Psoas muscle (tissue), 8 donors: ENCODE measurements around the gene BTBD19. TPM values are rescaled to one million over a fixed set of nuclear protein-coding genes. Genes with fewer than 3 reads are reported as not detected.

Source experiments
- ATAC-seq, 4 donors: fragments of 200-7000 bp; cut with Tn5 transposase; one replicate each; pipeline ENCODE4 v1.9.1; 2020; ENCODE audit warnings: moderate library complexity in 3 of 4, mild to moderate bottlenecking in 2 of 4
- DNase-seq, 2 donors: peaks; one replicate each; pipeline ENCODE4 v3.0.0-alpha.2; 2020
- H3K27ac ChIP-seq: fragments of 200-600 bp; one replicate; pipeline ENCODE4 v1.8.0; 2022
- H3K27me3 ChIP-seq, 3 donors: fragments of 200-600 bp in 1 of 3; one replicate each; pipeline versions ENCODE4 v1.6.1 to v1.8.0; 2013 to 2022; ENCODE audit warnings: low read length in 2 of 3, mild to moderate bottlenecking in 2 of 3, moderate library complexity in 1 of 3; ENCODE audit not compliant: insufficient read depth in 3 of 3
- H3K36me3 ChIP-seq, 2 donors: fragments of 200-600 bp in 1 of 2; one replicate each; pipeline versions ENCODE4 v1.6.1 to v1.8.0; 2013 to 2022; ENCODE audit warnings: low read depth in 1 of 2, mild to moderate bottlenecking in 1 of 2, moderate library complexity in 1 of 2; ENCODE audit not compliant: insufficient read depth in 1 of 2
- H3K4me1 ChIP-seq: fragments of 200-600 bp; one replicate; pipeline ENCODE4 v1.8.0; 2022
- H3K4me3 ChIP-seq: fragments of 200-600 bp; one replicate; pipeline ENCODE4 v1.8.0; 2022; ENCODE audit warnings: mild to moderate bottlenecking
- H3K9me3 ChIP-seq: fragments of 200-600 bp; one replicate; pipeline ENCODE4 v1.8.0; 2022
- CTCF ChIP-seq: fragments of 200-600 bp; IDR thresholded peaks from one replicate; pipeline ENCODE4 v1.8.0; 2022; ENCODE audit warnings: antibody characterized with exemption
- WGBS, 3 donors: extraction: QIAGEN DNeasy Blood & Tissue Kit; methylation state at CpG; one replicate each; pipeline versions ENCODE4 v1.1.6 to v1.1.7; 2013; 5-methylcytosine and 5-hydroxymethylcytosine counted together
- intact Hi-C, 2 donors: fragments of 100-400 bp; cut with DNase I; formaldehyde crosslinking; loops; one replicate each; pipeline versions ENCODE4 v1.11.0 to v1.14.2; 2022
- polyA plus RNA-seq, 3 donors: library from polyadenylated mRNA; stranded (reverse); fragments of 200-250 nt; gene quantifications; one replicate each; pipeline ENCODE4 v1.2.3, GENCODE V29; 2013
- total RNA-seq, 4 donors: library from RNA; stranded (reverse); fragmentation: NEBNext Ultra II Directional in 2 of 4; extraction: Animal tissue kit (Norgen Biotek cat#: 25700) in 2 of 4; gene quantifications; one replicate each; pipeline versions ENCODE4 v1.2.1 to v1.2.4, GENCODE V29; 2021 to 2023
- donor health status: healthy with polysubstance abuse.
- donor health status: DM: no; HTN: no; CAD: no; lungs with moderate emphysema.
- donor health status: Bipolar disorder and iron deficiency.
- donor health status: healthy.
- donor health status: DM: yes; HTN: yes; CAD: no.
- donor health status: DM: no; HTN: no; CAD: no.
- donor health status: DM: no; HTN: no; CAD: no.
- donor health status: DM: yes; HTN: yes; CAD: no.

Gene BTBD19
- total and polyA plus RNA-seq, 7 donors = 0.35 to 1.8 (median 1.2) TPM

GRCh38 chr1:44847845-44848244 lies 39.5 kb downstream of the BTBD19 start:
- Histone ChIP-seq H3K36me3 (peaks cover 2 to 27% of the 10 kb centered on the region in 2 donors), H3K4me3 (no peak overlapping the region), H3K9me3 (no peaks in the 10 kb centered on the region), H3K4me1 (no peaks in the 10 kb centered on the region), H3K27ac (no peak overlapping the region), H3K27me3 (no peaks in the 10 kb centered on the region)
- DNase-seq (no peak), ATAC-seq (no peak)
- intact Hi-C loops = no loop called here
- TF ChIP-seq CTCF = no peak
- 54 to 73% (median 56%) methylated on average over 1 of the region's 1 CpG for WGBS, 3 donors

- Histone ChIP-seq H3K9me3 (no peaks in the 10 kb centered on the region), H3K36me3 (peaks cover 2 to 34% of the 10 kb centered on the region in 2 donors), H3K27ac (no peak overlapping the region), H3K4me1 (no peaks in the 10 kb centered on the region), H3K27me3 (no peaks in the 10 kb centered on the region), H3K4me3 (no peak overlapping the region)
- ATAC-seq (peak in 1 of 4 donors; percentile 24), DNase-seq (peak in 1 of 2 donors; percentile 17)
- no peak for TF ChIP-seq CTCF
- 43 to 56% (median 46%) methylated on average over 7 of the region's 7 CpGs for WGBS, 3 donors
- intact Hi-C loops = no loop called here
Measured at GRCh38 chr1:44848456-44849181, 40.3 kb downstream of the BTBD19 start.

GRCh38 chr1:44849575-44850132 lies 41.3 kb downstream of the BTBD19 start:
- intact Hi-C loops = no loop called here
- 75 to 90% (median 80%) methylated on average over 2 of the region's 2 CpGs for WGBS, 3 donors

DNA sequence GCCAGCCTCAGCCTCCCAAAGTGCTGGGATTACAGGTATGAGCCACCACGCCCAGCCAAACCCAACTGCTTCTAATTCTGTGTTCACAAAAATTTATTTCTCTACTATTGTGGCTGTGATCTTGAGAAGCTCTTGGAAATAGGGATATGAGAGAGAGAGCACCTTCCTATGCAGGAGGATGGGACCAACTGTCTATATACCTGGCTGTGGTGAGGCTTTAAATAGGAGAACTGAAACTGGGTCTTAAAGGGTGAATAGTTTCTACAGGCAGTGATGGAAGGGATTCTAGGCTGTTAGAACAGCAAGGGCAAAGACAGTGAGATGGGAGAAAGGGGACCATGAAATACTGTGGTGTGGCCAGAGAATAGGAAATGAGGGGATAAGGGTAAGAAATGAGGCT lies 43.0 kb downstream of the BTBD19 start:
- Histone ChIP-seq H3K36me3 (peaks cover 2 to 58% of the 10 kb centered on the region in 2 donors), H3K4me1 (no peaks in the 10 kb centered on the region), H3K4me3 (no peak overlapping the region), H3K27ac (no peak overlapping the region), H3K27me3 (no peaks in the 10 kb centered on the region), H3K9me3 (no peaks in the 10 kb centered on the region)
- intact Hi-C loops = no loop called here
- ATAC-seq = no peak
- 93 to 100% (median 94%) methylated on average over 1 of the region's 1 CpG for WGBS, 3 donors
- no peak for TF ChIP-seq CTCF
- DNase-seq = no peak

More at GRCh38 chr1:44849575-44850132, 41.3 kb downstream of the BTBD19 start:
- H3K36me3 ChIP-seq = peaks cover 2 to 41% of the 10 kb centered on the region in 2 donors
- no peaks in the 10 kb centered on the region for H3K27me3 ChIP-seq
- no peaks in the 10 kb centered on the region for H3K4me1 ChIP-seq
- no peak overlapping the region for H3K27ac ChIP-seq
- ATAC-seq (no peak), DNase-seq (no peak)
- TF ChIP-seq CTCF = no peak
- H3K9me3 ChIP-seq = no peaks in the 10 kb centered on the region
- no peak overlapping the region for H3K4me3 ChIP-seq
